SK-N-MC (cell line): ENCODE data around the gene PKNOX2.

Experiments used
- EZH2 ChIP-seq: fragments of 200-600 bp; sonication (generic); IDR thresholded peaks from one replicate; pipeline ENCODE4 v1.6.1; 2017; ENCODE audit warnings: antibody characterized with exemption
- FOXP2 ChIP-seq: optimal IDR thresholded peaks from 2 replicates; pipeline ENCODE3; 2011; ENCODE audit warnings: mild to moderate bottlenecking, moderate library complexity; ENCODE audit not compliant: insufficient read depth; ENCODE audit errors: extremely low read length, control extremely low read depth
- POLR2AphosphoS5 ChIP-seq: IDR thresholded peaks from 2 replicates; pipeline ENCODE4 v1.6.1; 2012; ENCODE audit warnings: mild to moderate bottlenecking, low read depth, low read length, borderline replicate concordance

- TF ChIP-seq EZH2 = no peak
- no peak for TF ChIP-seq POLR2AphosphoS5
- TF ChIP-seq FOXP2 = no peak
These were observed 304.3 kb downstream of the PKNOX2 start for GRCh38 chr11:125468852-125469251.
